ENCODE results near the gene CPLX3.

CPLX3 gene

GRCh38 chr15:74850393-74850792, 24.0 kb downstream of the CPLX3 start:
- DNase-seq, result no peak

GRCh38 chr15:74851960-74852359, 25.5 kb downstream of the CPLX3 start:
- no peak for DNase-seq

DNA sequence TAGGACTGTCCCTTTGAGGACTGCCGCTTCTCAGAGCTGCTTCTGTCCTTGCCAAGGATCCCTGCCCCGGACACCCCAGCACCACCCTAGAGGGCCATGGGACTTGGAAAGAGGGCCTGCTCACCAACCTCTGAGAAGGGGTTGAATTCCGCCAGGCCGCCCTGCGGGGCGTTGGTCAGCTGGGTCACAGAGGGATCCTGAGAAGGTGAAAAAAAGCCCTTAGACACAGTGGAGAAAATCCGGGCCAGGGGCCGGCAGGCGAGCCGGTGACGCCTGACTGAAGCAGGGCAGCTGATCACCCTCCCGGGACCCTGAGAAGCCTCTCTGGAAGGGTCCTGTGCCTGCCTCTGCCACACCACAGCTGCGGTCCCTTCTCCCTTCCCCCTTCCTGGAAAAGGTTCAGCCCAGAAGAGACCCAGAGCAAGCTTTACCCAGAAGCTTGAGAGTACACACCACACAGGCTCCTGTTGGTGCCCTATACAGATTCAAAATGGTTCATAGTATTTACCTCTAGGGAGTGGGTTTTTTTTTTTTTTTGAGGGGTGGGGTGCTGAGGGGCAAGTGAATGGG, 28.1 kb downstream of the CPLX3 start:
- no peak for DNase-seq

- DNase-seq, result no peak
These were observed 29.4 kb downstream of the CPLX3 start for GRCh38 chr15:74855857-74856256.

DNA sequence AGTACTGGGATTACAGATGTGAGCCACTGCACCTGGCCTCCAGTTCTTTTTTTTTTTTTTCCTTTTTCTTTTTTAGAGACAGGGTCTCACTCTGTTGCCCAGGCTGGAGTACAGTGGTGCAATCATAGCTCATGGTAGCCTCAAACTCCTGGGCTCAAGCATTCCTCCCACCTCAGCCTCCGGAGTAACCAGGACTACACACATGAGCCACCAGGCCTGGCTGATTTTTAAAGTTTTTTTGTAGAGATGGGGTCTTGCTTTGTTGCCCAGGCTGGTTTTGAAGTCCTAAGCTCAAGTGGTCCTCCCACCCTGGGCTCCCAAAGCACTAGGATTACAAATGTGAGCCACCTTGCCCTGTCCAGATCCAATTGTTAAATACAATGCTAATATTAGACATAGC, 30.1 kb downstream of the CPLX3 start:
- DNase-seq, result no peak

- no peak for DNase-seq
These were observed 30.7 kb downstream of the CPLX3 start for GRCh38 chr15:74857082-74857655.

DNA sequence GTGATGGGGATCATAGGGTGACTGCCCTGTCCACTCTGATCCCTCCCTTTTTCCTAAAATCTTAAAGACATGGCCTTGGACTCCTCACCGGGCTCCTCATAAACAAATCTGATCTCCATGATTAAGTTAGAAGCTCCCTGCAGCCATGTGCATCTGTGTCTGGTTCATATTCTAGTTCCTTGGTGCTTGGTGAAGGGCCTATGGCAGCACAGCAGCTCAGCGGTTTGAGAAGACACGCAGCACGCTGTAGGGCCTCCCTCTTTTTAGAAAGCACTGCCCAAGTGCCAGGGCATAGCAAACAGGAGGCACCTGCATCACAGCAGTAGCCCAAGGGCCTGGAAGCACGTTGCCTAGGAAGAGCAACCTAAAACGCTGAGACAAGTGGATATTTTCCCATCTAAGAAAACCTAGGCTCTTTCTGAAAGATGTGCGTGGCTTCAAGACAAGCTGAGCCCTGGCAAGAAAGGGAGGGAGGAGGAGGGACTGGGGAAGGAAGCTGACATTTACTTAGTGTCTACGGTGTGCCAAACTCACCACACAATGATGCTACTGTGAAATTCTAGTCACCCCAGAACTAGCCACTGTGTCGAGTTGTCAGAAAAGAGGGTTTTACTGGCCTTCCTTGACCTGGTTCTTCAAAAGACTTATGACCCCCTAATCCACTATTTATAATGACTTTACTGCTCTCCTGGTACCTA, 31.4 kb downstream of the CPLX3 start:
- DNase-seq, result no peak

DNA sequence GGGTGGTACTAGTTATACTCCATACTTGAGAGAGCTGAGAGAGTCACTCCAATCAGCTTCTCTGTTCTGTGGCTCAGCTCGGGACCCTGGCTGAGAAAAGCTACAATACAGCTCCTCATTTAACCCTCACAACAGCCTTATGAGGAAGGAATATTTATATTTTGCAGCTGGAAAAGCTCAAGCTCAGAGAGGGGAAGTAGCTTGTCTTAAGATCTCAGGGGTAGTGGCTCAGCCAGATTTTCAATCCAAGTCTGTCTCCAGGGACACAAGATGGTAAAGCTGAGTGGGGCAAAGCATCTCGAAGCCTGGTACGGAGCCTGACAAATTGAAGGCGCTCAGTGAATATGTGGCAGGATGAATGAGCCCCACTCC, 31.9 kb downstream of the CPLX3 start:
- DNase-seq, result no peak

GRCh38 chr15:74863239-74864056, 37.0 kb downstream of the CPLX3 start:
- no peak for DNase-seq

GRCh38 chr15:74864296-74864695, 37.9 kb downstream of the CPLX3 start:
- no peak for DNase-seq

DNA sequence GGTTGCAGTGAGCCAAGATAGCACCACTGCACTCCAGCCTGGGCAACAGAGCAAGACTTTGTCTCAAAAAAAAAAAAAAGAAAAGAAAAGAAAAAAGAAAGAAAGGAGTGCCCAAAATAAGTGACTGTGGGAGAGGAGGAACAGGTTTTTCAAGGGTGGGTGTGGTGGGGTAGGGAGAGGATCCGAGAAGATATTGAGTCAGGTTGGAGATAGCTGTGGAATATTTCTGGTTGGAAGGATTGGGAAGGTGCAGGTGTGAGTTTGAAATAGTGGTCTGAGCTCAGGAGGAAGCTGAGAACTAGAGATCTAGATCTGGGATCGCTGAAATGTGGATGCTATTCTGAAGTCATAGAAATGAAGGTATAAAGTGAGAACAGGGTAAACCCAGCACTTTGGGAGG, 38.9 kb downstream of the CPLX3 start:
- no peak for DNase-seq

- DNase-seq, result no peak
These were observed 39.7 kb downstream of the CPLX3 start for GRCh38 chr15:74866090-74866489.

DNA sequence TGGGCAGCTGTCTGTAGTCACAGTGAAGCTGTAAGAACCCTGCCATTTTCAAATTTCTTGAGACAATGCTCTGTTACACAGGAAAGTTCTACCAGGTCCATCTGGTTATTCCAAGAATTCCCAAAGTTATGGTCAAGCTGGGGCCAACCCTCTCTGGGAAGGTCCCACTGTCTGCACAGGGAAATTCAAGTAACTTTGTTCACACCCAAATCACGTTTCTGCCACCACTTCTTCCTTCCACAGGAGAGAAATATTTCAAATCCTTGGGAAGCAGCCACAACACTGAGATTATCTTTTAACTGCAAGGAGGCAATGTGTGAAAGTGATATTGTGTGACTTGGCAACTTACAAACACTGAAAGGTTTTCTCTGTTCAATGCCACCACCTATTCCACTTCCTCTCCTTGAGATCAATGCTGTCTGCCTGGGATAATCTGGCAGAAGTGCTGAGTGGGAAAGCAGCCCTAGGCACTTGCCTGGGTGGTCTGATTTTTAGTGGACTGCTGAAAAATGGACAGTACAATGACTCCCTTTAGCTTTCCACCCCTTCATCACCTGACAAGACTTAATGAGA, 41.1 kb downstream of the CPLX3 start:
- DNase-seq, result no peak

GRCh38 chr15:74868059-74868458, 41.6 kb downstream of the CPLX3 start:
- no peak for DNase-seq

- DNase-seq, result no peak
These were observed 42.9 kb downstream of the CPLX3 start for GRCh38 chr15:74869372-74869725.

GRCh38 chr15:74869726-74870407, 43.4 kb downstream of the CPLX3 start:
- peak; percentile 41 for DNase-seq

- no peak for DNase-seq
These were observed 44.2 kb downstream of the CPLX3 start for GRCh38 chr15:74870436-74871215.

- DNase-seq, result no peak
These were observed 46.2 kb downstream of the CPLX3 start for GRCh38 chr15:74872702-74873035.

DNA sequence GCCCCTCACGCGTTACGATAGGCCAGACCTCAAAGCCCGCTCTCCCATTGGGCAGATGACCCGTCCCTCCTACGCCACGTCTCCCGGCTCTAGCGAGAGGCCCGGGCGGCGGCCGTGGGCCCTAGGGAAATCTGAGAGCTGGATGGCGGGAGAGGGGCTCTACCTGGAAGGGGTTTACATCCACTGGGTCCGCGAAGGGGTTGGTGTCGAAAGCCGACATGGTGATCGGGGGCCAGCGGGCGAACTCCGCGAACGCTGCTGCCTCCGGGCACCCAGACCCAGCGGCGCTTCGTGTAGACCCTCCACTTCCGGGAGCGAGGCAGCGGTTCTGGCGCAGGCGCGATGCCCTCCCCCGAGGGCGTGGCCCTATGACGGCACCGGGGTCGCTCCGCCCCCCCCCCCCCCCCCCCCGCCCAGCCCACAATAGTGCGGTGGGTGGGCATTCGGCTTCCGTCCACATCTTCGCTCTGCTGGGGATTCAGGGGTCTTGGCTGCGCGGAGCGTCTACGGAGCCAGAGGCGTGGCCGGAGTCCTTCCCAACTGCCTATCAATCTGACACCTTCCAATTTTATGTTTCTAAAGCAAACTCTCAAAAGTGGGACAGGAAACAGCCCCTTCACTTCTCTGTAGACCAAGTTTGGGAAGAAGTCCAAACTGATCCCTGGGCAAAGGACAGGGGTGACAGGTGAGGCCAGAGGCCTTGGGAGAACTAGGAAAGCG, 46.8 kb downstream of the CPLX3 start, which contains the start of gene SCAMP2:
SCAMP2 (minus strand) TSS at position 330 of the 720 bp plus-strand sequence; CDS start at position 220, 110 bp downstream.
- DNase-seq, result peak; percentile 92

DNA sequence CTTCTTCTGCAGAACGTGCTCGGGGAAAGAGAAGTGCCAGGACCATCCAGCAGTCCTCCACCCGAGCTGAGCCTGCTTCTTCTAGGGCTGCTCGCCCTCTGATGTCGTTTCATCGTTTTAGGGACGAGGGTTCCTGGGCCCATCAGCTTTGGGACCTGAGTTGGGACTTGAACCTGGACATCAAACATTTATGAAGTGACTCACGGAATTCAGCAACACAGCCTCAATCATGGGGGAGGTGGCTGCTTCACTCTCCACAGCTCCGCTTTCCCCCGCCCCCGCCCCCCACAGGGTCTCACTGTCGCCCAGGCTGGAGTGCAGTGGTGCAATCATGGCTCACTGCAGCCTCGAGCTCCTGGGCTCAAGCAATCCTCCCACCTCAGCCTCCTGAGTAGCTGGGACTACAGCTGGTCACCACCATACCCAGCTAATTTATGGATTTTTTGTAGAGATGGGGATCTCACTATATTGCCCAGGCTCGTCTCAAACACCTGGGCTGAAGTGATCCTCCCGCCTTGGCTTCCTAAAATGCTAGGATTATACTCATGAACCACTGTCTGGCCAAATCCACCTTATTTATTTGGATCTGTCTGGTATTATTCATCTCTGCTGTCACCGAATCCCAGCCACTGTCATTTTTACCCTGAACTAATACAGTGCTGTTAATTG, 47.5 kb downstream of the CPLX3 start:
- peak; percentile 19 for DNase-seq

DNA sequence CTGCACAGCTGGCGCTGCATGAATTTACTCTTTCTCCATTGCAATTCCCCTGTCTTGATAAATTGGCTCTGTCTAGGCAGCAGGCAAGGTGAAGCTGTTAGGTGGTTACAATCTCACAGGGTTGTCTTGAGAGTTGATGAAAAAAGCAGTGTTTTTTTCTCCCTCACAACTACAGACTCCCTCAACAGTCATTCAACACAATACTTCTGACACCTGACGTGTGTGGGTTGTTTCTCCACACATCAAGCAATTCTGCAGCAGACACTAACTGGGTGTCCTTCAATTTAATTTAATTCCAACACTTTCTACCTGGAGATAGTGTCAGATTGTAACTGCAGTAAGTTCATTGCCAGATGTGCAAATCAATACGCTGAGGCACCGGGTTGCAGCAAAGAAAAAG, 51.8 kb downstream of the CPLX3 start:
- no peak for DNase-seq
